ENCODE measurements around the gene ATP1A1.

Gene ATP1A1

GRCh38 chr1:116389013-116389412 lies 16.0 kb downstream of the ATP1A1 start:
- Histone ChIP-seq H3K27ac (ENCODE audit: low read length) (no peak overlapping the region), H3K4me2 (ENCODE audit: low read depth, low read length) (no peak overlapping the region), H3K27me3 (replicated peaks; ENCODE audit: insufficient read depth, low read length) (no peaks in the 10 kb centered on the region), H3F3A (ENCODE audit: insufficient read depth, low read length) (no peaks in the 10 kb centered on the region), H3K9ac (ENCODE audit: low read length) (no peak overlapping the region), H4K20me1 (ENCODE audit: insufficient read depth, low read length) (no peaks in the 10 kb centered on the region), H3K9me3 (replicated peaks; ENCODE audit: insufficient read depth, low read length) (no peaks in the 10 kb centered on the region), H3K9me2 (replicated peaks; ENCODE audit: insufficient read depth, low read length) (no peaks in the 10 kb centered on the region), H3K4me1 (ENCODE audit: low read length) (no peaks in the 10 kb centered on the region), H3K4me3 (ENCODE audit: low read length) (no peak overlapping the region), H2AFZ (ENCODE audit: low read length) (no peak overlapping the region), H3K79me2 (ENCODE audit: low read length) (peaks cover 5% of the 10 kb centered on the region; the same call in 1 of the 2 replicates), H3K36me3 (replicated peaks; ENCODE audit: insufficient read depth, low read length) (no peaks in the 10 kb centered on the region; the same call in 1 of the 2 replicates)
- no peak for DNase-seq
- TF ChIP-seq CTCF (IDR thresholded peaks at IDR 0.05; ENCODE audit: low read length), result no peak
- TF ChIP-seq EZH2phosphoT487 (IDR thresholded peaks at IDR 0.05; ENCODE audit: low read length), result no peak
- no peak for TF ChIP-seq EZH2 (optimal IDR thresholded peaks at IDR 0.05; ENCODE audit: low read depth, low read length)

- Histone ChIP-seq H3K27me3 (replicated peaks; ENCODE audit: insufficient read depth, low read length) (no peaks in the 10 kb centered on the region), H3K27ac (ENCODE audit: low read length) (no peak overlapping the region)
Measured at GRCh38 chr1:116389686-116390085, 16.6 kb downstream of the ATP1A1 start.

GRCh38 chr1:116390195-116390594 lies 17.2 kb downstream of the ATP1A1 start:
- TF ChIP-seq CTCF (IDR thresholded peaks at IDR 0.05; ENCODE audit: low read length), result no peak
- no peak for TF ChIP-seq EZH2 (optimal IDR thresholded peaks at IDR 0.05; ENCODE audit: low read depth, low read length)
- TF ChIP-seq EZH2phosphoT487 (IDR thresholded peaks at IDR 0.05; ENCODE audit: low read length), result no peak
- H3K9me2 ChIP-seq (replicated peaks; ENCODE audit: insufficient read depth, low read length), result no peaks in the 10 kb centered on the region
- no peak overlapping the region for H3K4me2 ChIP-seq (ENCODE audit: low read depth, low read length)
- H3K9ac ChIP-seq (ENCODE audit: low read length), result no peak overlapping the region
- H3K79me2 ChIP-seq (ENCODE audit: low read length), result no peaks in the 10 kb centered on the region
- no peaks in the 10 kb centered on the region for H4K20me1 ChIP-seq (ENCODE audit: insufficient read depth, low read length)
- DNase-seq, result no peak
- H3K36me3 ChIP-seq (replicated peaks; ENCODE audit: insufficient read depth, low read length), result no peaks in the 10 kb centered on the region; the same call in 1 of the 2 replicates
- no peaks in the 10 kb centered on the region for H3F3A ChIP-seq (ENCODE audit: insufficient read depth, low read length)
- no peaks in the 10 kb centered on the region for H3K27me3 ChIP-seq (replicated peaks; ENCODE audit: insufficient read depth, low read length)
- no peak overlapping the region for H2AFZ ChIP-seq (ENCODE audit: low read length)
- H3K4me3 ChIP-seq (ENCODE audit: low read length), result no peak overlapping the region
- no peaks in the 10 kb centered on the region for H3K4me1 ChIP-seq (ENCODE audit: low read length)
- H3K9me3 ChIP-seq (replicated peaks; ENCODE audit: insufficient read depth, low read length), result no peaks in the 10 kb centered on the region
- H3K27ac ChIP-seq (ENCODE audit: low read length), result no peak overlapping the region

More at GRCh38 chr1:116389686-116390085, 16.6 kb downstream of the ATP1A1 start:
- TF ChIP-seq EZH2phosphoT487 (IDR thresholded peaks at IDR 0.05; ENCODE audit: low read length) (no peak), CTCF (IDR thresholded peaks at IDR 0.05; ENCODE audit: low read length) (no peak), EZH2 (optimal IDR thresholded peaks at IDR 0.05; ENCODE audit: low read depth, low read length) (no peak)
- Histone ChIP-seq H3K4me3 (ENCODE audit: low read length) (no peak overlapping the region), H3F3A (ENCODE audit: insufficient read depth, low read length) (no peaks in the 10 kb centered on the region), H3K4me1 (ENCODE audit: low read length) (no peaks in the 10 kb centered on the region), H3K79me2 (ENCODE audit: low read length) (peaks cover 3% of the 10 kb centered on the region; the same call in 1 of the 2 replicates), H2AFZ (ENCODE audit: low read length) (no peak overlapping the region), H3K4me2 (ENCODE audit: low read depth, low read length) (no peak overlapping the region), H3K9ac (ENCODE audit: low read length) (no peak overlapping the region), H3K9me3 (replicated peaks; ENCODE audit: insufficient read depth, low read length) (no peaks in the 10 kb centered on the region), H3K9me2 (replicated peaks; ENCODE audit: insufficient read depth, low read length) (no peaks in the 10 kb centered on the region), H3K36me3 (replicated peaks; ENCODE audit: insufficient read depth, low read length) (no peaks in the 10 kb centered on the region; the same call in 1 of the 2 replicates), H4K20me1 (ENCODE audit: insufficient read depth, low read length) (no peaks in the 10 kb centered on the region)
- no peak for DNase-seq

Measured in MM.1S (cell line).